Middle frontal gyrus (tissue), 1 donor: ENCODE data around the gene CACNA1C.

ENCODE experiments used
- DNase-seq: peaks from one replicate; pipeline ENCODE4 v3.0.0-alpha.2; 2015; ENCODE audit warnings: low spot score; ENCODE audit errors: extremely low spot score

CACNA1C gene

GRCh38 chr12:2292560-2292959 is 239.8 kb downstream of the CACNA1C start:
- DNase-seq = no peak

- no peak for DNase-seq
Observed at GRCh38 chr12:2294651-2295475, 242.1 kb downstream of the CACNA1C start.

- no peak for DNase-seq
Observed at GRCh38 chr12:2295941-2296461, 243.2 kb downstream of the CACNA1C start.

- DNase-seq = no peak
Observed at GRCh38 chr12:2297004-2297403, 244.2 kb downstream of the CACNA1C start.

- no peak for DNase-seq
Observed at GRCh38 chr12:2297658-2298057, 244.9 kb downstream of the CACNA1C start.

- DNase-seq = no peak
Observed at GRCh38 chr12:2298556-2299200, 245.9 kb downstream of the CACNA1C start.

GRCh38 chr12:2299206-2299605 is 246.4 kb downstream of the CACNA1C start:
- no peak for DNase-seq

GRCh38 chr12:2300168-2300567 is 247.4 kb downstream of the CACNA1C start:
- DNase-seq = no peak

- DNase-seq = no peak
Observed at GRCh38 chr12:2300886-2301285, 248.1 kb downstream of the CACNA1C start.

GRCh38 chr12:2301531-2302461 is 249.0 kb downstream of the CACNA1C start:
- DNase-seq = no peak

GRCh38 chr12:2302711-2303580 is 250.2 kb downstream of the CACNA1C start:
- DNase-seq = no peak

- no peak for DNase-seq
Observed at GRCh38 chr12:2304223-2304622, 251.4 kb downstream of the CACNA1C start.

- DNase-seq = no peak
Observed at GRCh38 chr12:2306012-2306411, 253.2 kb downstream of the CACNA1C start.

- DNase-seq = no peak
Observed at GRCh38 chr12:2306735-2307134, 253.9 kb downstream of the CACNA1C start.

- no peak for DNase-seq
Observed at GRCh38 chr12:2307550-2307949, 254.8 kb downstream of the CACNA1C start.

GRCh38 chr12:2309647-2310046 is 256.9 kb downstream of the CACNA1C start:
- DNase-seq = no peak

GRCh38 chr12:2311020-2311778 is 258.4 kb downstream of the CACNA1C start:
- DNase-seq = no peak

- no peak for DNase-seq
Observed at GRCh38 chr12:2312175-2312574, 259.4 kb downstream of the CACNA1C start.

- DNase-seq = no peak
Observed at GRCh38 chr12:2312770-2313169, 260.0 kb downstream of the CACNA1C start.

GRCh38 chr12:2314492-2314891 is 261.7 kb downstream of the CACNA1C start:
- DNase-seq = no peak
